Measurements from ENCODE around the gene HENMT1.

DNA sequence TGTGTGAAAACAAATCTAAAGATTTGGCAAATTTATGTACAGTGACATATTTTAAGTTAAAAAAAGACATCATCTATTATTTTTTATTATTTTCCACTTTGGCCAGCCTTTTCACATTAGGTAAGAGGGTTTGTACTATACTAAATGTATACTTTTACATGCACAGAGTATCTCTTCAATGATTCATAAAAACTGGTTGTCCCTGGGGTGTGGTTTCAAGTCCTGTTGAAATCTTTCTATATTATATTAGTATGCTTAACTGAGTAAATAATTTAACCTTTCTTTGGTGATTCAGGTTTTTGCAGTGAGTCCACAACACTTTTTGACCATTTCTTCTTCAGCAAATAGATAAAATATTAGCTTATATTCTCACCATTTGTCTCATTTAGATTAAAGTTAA, 55.3 kb downstream of the HENMT1 start:
- TF ChIP-seq, protein P1, sequence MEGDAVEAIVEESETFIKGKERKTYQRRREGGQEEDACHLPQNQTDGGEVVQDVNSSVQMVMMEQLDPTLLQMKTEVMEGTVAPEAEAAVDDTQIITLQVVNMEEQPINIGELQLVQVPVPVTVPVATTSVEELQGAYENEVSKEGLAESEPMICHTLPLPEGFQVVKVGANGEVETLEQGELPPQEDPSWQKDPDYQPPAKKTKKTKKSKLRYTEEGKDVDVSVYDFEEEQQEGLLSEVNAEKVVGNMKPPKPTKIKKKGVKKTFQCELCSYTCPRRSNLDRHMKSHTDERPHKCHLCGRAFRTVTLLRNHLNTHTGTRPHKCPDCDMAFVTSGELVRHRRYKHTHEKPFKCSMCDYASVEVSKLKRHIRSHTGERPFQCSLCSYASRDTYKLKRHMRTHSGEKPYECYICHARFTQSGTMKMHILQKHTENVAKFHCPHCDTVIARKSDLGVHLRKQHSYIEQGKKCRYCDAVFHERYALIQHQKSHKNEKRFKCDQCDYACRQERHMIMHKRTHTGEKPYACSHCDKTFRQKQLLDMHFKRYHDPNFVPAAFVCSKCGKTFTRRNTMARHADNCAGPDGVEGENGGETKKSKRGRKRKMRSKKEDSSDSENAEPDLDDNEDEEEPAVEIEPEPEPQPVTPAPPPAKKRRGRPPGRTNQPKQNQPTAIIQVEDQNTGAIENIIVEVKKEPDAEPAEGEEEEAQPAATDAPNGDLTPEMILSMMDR (conservative IDR thresholded peaks at IDR 0.05; ENCODE audit: low read depth, low read length): no peak
- no peak for TF ChIP-seq EZH2 (IDR thresholded peaks at IDR 0.05; ENCODE audit: borderline replicate concordance, low read depth, low read length, poor library complexity, severe bottlenecking)
